LoVo (cell line): ENCODE data around the gene PIF1.

ENCODE experiments used
- DNase-seq: peaks from one replicate; pipeline ENCODE4 v3.0.0-alpha.2; 2016; ENCODE audit warnings: low spot score

Gene PIF1

GRCh38 chr15:64825431-64826294, at the start of gene PIF1:
Gene PIF1 (minus strand): TSS chr15:64825647. CDS start chr15:64824335, 1,312 bp downstream.
- peak; percentile 98 for DNase-seq

GRCh38 chr15:64870353-64870752, 44.9 kb upstream of the PIF1 start:
- no peak for DNase-seq

- DNase-seq = no peak
These were observed 44.1 kb upstream of the PIF1 start for GRCh38 chr15:64869501-64869900.

DNA sequence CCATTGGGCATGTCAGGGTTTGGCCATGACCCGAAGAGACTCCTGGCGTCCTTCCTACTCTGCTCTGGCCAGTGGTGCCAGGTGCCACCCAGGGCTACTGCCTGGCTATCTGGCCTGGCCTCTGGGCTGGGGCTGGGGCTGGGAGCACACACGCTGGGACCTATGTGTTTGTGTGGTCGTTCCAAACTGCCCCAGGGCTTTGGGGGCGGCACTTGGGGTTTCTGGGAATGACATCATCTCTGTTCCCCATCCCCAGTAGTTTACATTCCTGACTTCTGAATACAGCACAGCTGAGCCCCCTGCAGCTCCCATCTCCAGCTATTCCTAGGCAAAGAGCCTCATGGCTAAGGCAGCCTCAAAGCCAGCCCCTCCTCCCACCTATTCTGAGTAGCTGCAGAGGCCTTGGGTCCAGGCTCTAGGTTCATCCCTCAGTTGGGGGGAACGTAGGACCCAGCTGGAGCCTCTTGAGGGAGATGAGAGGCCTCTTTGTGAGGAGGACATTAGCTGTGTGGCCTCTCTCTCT, 40.6 kb upstream of the PIF1 start:
- DNase-seq = no peak

- DNase-seq = no peak
These were observed 39.9 kb upstream of the PIF1 start for GRCh38 chr15:64865126-64865997.

GRCh38 chr15:64864068-64864467, 38.6 kb upstream of the PIF1 start:
- DNase-seq = no peak

- DNase-seq = no peak
These were observed 37.0 kb upstream of the PIF1 start for GRCh38 chr15:64862408-64862807.

DNA sequence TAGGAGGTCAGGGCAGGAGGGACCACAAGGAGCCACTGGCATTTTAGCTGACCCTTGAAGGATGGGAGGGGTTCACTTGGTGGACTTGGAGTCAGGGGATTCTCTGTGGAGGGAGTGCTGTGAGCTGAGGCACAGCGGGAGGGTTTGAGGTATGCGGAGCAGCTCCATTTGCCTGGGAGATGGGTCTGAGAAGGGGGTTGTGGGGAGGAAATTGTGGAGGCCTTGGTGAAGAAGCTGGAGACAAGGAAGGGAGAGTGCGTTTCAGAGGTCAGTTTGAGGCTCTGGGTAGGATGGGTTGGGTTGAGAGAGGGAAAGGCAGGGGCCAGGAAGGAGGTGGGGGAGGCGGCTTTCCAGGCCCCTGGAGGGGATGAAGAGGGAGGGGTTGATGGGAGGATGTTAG, 36.5 kb upstream of the PIF1 start:
- no peak for DNase-seq

- DNase-seq = no peak
These were observed 35.9 kb upstream of the PIF1 start for GRCh38 chr15:64861331-64861730.

GRCh38 chr15:64859226-64859625, 33.8 kb upstream of the PIF1 start:
- no peak for DNase-seq

DNA sequence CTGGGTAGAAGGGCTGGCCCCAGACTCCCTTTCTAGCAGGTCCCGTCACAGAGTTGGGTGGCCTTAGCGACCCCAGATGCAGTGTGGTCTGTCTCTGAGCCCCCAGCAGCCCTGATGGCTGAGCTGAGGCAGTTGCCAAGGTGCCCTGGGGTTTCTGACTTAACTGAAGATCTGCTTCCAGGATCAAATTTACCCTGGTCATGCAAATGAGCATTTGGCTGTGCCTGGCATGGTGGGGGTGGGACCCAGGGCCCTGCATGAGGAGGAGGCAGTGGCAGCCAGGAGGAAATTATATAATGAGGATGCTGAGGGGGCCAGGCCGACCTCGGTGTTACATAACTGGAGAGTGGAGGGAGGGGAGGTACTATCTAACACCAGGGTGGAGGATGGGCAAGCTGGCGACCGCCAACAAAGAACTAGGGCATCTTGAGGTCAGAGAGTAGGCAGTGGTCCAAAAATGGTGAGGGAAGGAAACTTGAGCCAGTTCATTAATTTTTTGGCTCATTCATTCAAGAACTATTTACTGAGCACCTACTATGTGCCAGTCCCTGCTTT, 32.7 kb upstream of the PIF1 start:
- no peak for DNase-seq

- no peak for DNase-seq
These were observed 32.0 kb upstream of the PIF1 start for GRCh38 chr15:64857421-64857820.

DNA sequence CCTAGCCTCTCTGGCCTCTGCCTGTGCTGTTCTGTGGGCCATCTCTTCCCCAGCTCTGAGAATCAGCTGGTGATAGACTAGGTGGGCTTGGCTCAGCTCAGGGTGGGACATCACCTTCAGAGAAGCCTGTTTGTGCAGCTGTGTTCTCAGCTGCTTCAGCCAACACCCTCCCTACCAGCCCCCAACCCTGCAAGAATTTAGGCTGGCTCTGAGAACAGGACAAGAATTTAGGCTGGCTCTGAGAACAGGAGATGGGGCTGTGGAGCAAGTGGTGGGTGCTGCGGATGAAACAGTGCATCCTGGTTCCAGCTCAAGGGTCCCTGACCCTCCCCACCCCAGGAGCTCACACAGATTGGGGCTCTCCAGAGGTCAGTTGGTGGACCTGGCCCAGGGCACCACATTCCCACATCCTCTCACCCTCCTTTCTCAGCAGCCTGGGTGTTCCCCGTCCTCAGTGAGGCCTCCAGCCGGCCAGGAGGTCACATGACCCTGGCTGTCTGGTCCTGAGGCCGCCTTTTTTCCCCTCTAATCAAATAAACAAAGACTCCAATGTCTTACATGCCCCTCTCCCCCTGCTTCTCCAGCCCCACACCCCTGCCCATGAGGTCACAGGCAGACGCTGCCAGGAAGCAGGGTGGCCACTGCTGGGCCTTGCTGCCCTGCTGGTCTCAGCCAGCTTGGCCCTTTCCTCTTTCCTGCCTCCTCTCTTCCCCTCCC, 31.1 kb upstream of the PIF1 start:
- DNase-seq = no peak

DNA sequence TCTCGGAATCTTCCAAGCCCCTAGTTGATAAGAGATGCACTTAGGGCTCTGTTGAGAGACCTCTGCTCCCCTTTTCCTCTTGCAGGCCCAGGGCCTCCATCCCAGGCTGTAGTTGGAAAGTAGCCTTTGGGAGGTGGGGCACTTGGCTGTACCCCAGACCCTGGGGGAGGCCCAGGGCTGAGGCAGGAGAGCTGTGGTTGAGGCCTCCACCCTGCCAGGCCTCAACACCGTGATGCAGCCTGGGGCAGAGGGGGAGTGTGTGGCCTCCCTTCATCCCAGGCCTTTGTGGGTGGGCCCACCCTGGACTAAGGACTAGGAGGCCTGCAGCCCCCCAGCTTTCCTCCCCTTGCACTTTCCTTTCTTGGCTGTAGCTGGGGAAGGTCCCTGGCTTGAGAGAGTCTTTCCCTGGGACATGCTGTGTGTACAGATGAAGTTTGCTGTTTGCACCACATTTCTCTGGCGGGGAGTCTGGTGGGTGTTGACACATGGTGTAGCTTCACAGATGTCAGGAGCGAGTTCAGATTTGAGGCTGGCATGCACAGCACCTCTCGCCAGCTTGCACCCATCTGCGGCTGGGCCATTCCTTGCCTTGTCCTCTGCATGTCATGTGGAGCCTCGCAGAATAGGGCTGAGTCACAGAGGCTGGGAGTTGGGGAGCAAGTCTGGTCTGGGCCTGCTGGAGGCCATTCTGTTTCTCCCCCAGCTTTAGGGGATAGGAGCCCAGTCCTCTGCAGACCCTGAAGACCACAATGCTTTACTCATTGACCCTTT, 29.9 kb upstream of the PIF1 start:
- DNase-seq = no peak

- no peak for DNase-seq
These were observed 29.1 kb upstream of the PIF1 start for GRCh38 chr15:64854526-64854925.

DNA sequence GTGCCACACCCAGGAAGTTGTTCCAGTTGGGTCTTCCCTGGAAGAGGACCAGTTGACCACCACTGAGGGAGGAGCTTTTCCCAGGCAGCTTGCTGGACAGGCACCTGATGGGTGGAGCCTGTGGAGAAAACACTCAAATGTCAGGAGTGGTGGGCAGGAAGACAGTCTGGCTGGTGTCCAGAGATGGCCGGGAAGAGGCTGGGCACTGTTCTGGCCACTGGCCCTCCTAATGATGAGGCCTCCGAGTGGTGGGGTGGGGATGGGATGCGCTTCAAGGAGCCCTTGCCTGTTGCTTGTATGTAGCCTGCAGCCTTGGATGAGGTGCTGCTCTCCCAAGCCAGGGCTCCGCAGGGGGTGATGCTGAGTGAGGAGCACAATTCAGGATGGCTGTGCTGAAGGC, 28.6 kb upstream of the PIF1 start:
- DNase-seq = no peak

DNA sequence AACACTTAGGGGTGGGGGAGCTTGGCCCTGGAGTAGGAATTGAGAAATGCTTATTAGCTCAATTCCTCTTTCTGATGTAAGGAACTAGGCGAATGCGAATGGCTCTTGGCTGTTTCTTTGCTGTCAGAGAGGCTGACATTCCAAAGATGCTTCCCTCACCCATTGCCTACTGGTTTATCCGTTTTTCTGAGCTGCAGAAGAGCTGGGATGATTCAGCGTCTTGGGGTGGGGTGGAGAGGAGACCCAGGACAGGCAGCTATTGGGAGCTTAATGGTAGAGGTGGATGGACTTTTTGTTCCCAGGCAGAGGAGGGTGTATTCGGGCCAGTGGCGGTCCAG, 26.0 kb upstream of the PIF1 start:
- no peak for DNase-seq

- no peak for DNase-seq
These were observed 25.5 kb upstream of the PIF1 start for GRCh38 chr15:64850778-64851502.

GRCh38 chr15:64847876-64848716, 22.6 kb upstream of the PIF1 start:
- no peak for DNase-seq

- no peak for DNase-seq
These were observed 22.0 kb upstream of the PIF1 start for GRCh38 chr15:64847448-64847847.
